Heart left ventricle (tissue), 13 donors: ENCODE measurements around the gene TAP1.

ENCODE experiments used
- CTCF ChIP-seq, 12 donors: fragments of 200-600 bp; sonication (generic) in 4 of 12; IDR thresholded peaks; one replicate each; pipeline versions ENCODE4 v1.5.0 to v1.8.0; 2018 to 2022; ENCODE audit warnings: antibody characterized with exemption in 12 of 12, mild to moderate bottlenecking in 5 of 12
- POLR2A ChIP-seq, 2 donors: fragments of 450-650 bp; IDR thresholded peaks; one replicate each; pipeline ENCODE4 v1.6.1; 2017; ENCODE audit warnings: antibody characterized with exemption in 2 of 2, mild to moderate bottlenecking in 2 of 2, moderate library complexity in 2 of 2
- donor health status: ischemic (EF 13 %, LVEDD 7.1; RV severe dilation, severe dysfunction).
- donor health status: DM: no; HTN: yes; CAD: no.
- donor health status: DM: no; HTN: no; CAD: no.
- donor health status: ischemic (EF 25% LVEDD 6.9; RV normal size, moderate dysfunction).
- donor health status: ischemic (EF 25% LVEDD 5.7; RV mildly dilated, moderate dysfunction).
- donor health status: ischemic (EF 35%, LVEDD 5.7; RV mildly dilated, moderate dysfunction).
- donor health status: nonischemic (EF 11% LVEDD 7.7; RV severe dilation, severe dysfunction).
- donor health status: DM: yes; HTN: yes; CAD: no.
- donor health status: PGD.
- donor health status: ischemic (EF 29% LVEDD 5.4; RV normal size, mild dysfunction).
- donor health status: nonischemic (EF 23%, LVEDD 6.1; RV moderate dilation, normal function).

GRCh38 chr6:32814145-32814544 is 39.4 kb downstream of the TAP1 start:
- TF ChIP-seq CTCF (IDR thresholded peaks at IDR 0.05) (no peak), POLR2A (IDR thresholded peaks at IDR 0.05) (no peak)
